Activated T-cell treated with anti-CD3 and anti-CD28 coated beads, Interleukin-2, amount 50 U/mL, for 48 hours (primary cell): ENCODE results near the gene HPSE2.
"Not testable (repeated sequence)": the region's sequence is repeated elsewhere in the genome, so short reads cannot be mapped to it uniquely, and the experiment has no call there.

ENCODE experiments used
- DNase-seq, 2 experiments: peaks; one replicate each; pipeline ENCODE4 v3.0.0-alpha.2; 2020

Gene HPSE2

GRCh38 chr10:98915911-98916310, 319.7 kb downstream of the HPSE2 start:
- no peak for DNase-seq

DNA sequence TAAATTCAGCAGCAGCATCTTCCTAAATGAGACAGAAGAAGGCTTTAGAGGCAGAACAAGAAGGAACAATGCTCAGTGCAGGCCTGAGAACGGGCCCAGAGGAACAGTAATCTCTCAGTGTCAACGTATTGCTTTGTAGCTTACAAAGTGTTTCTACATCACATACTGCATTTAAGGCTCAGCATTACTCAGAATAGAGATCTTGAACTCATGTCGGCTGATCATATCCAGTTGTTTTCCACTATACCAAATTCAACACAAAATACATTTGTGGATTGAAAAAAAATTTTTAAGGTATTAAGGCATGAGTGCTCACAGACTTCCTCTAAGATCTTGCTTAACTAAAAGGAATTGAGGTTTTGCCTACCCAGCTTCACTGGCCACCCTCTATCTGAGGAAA, 325.1 kb downstream of the HPSE2 start:
- DNase-seq = no peak

DNA sequence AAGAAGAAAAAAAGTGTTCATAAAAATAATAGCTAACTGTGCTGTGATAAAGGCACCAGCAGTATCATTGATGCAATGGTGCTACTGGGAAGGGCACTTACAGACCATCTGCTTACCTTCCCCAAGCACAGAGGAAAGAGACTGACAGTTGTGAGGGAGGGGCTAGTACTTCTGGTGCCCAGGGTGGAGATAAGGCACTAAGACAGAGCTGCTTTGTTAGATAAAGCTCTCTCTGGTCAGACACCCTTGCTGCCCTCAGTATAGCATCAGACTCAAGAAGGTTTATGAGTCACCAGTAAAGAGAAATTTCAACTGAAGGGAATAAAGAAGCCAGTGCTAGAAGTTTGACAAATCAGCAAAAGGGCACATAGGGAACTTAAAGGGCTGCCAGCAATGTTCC, 325.6 kb downstream of the HPSE2 start:
- DNase-seq = no peak

GRCh38 chr10:98908868-98909267, 326.8 kb downstream of the HPSE2 start:
- no peak for DNase-seq

- DNase-seq = not testable (repeated sequence)
Observed at GRCh38 chr10:98908247-98908646, 327.4 kb downstream of the HPSE2 start.

DNA sequence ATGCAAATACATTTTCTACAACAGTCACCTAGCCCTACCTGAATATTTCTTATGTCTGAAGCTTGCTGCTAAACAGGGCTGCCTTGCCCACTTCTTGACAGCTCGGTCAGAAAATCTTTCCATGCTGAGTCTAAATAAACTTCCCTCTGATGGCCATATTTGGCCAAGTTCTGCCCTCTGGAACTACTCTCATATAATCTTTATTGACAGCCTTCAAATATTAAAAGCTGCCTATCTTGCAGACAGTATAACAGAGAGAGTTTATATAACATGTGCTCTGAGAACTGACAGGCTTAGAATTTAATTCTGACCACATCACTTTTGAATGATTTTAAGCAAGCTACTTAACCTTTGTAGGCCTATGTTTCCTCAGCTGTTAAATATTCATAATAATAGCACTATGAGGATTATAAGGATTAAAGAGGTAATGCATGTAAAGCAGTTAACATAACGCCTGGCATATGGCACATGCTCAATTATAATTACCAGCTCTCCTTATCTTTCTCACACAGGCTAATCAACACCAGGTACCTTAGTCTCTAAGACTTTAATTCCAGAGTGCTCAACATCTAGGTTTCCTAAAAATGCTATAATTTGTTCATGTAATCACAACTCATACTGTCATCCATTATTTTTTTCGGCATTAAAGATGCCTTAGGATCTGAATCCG, 334.1 kb downstream of the HPSE2 start:
- no peak for DNase-seq

DNA sequence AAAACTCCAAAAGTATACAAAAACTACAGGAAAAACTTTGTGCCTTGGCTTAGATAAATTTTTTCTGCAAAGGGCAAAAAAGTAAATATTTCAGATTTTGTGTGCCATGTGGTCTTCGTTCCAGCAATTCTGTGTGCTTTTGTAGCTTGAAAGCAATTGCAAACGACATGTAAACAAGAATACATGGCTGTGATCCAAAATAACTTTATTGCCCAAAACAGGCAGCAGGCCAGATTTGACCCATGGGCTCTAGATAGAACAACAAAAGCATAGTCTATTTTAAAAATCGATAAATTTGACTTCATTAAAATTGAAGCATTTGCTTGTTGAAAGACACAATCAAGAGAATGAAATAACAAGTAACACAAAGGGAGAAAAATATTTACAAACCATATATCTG, 336.6 kb downstream of the HPSE2 start:
- DNase-seq = no peak

GRCh38 chr10:98892523-98892922, 343.1 kb downstream of the HPSE2 start:
- no peak for DNase-seq

DNA sequence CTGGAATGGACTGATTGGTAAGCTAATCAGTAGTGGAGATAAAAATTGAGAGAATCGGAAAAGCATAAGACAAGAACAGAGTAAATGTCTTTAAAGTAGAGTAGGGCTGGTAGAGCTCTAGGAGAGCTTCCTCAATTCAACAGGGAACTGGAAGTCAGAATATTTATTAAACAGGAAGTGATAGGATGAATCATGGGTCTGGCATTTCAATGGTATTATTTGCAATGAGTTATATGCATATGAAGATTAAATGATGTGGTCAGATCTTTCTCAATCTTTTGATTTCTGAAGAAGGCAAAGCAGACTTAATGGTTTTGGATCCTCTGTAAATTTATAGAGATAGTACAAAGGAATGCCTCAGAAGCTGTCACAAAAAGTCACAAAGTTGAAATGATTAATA, 349.0 kb downstream of the HPSE2 start:
- DNase-seq = no peak

- no peak for DNase-seq
Observed at GRCh38 chr10:98885378-98885777, 350.3 kb downstream of the HPSE2 start.

DNA sequence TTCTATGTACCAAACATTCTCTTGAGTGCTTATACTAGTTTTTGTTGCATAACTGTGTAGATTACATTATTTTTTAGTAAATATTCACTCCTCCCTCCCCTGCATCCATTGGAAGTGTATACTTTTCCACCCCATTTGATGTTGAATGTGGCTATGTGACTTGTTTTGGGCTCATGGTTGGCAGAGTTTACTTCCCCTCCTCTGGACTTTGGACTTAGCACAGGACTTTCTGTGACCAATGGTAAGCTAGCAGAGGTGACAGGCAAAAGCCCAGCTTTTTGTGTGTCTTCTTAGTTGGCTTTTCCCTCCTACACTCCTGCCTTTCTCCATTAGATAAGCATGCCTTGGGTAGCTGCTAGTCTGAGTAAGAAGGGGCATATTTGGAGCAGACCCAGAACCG, 353.9 kb downstream of the HPSE2 start:
- DNase-seq = no peak

DNA sequence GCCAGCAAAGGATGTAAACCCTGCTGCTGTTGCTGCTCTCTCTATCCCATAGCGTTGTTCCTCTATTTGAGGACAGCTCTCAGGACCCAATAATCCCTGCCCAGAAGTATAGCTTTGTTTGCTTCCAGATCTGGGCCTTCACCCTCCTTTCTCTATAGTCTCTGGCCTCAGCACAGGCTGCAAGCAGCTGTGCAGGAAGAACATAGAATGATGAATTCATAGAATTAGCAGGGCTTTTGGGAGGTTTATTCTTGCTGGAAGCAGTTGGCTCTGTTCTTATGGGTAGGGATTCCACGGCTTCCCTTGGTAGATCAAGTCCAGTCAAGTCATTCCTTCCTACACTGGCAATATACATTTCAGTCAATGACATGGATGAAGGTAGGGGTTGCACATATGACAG, 354.7 kb downstream of the HPSE2 start:
- DNase-seq = no peak

GRCh38 chr10:98878921-98879320, 356.7 kb downstream of the HPSE2 start:
- DNase-seq = no peak

DNA sequence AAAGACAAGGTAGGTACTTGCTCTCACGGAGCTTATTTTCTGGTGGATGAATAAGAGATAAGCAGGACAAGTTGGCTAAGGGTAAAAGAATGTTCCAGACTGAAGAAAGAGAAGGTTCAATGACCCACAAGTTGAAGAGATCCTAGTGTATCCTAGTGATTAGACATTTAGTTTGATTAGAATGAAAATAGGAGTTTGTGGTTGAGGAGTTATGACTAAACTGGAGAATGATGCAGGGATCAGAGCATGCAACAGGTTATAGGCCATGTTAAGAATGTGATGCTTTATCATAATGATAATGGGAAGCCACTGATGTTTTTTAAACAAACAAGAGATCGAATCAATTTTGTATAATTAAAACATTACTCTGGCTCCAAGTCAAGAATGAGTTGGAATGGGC, 357.2 kb downstream of the HPSE2 start:
- DNase-seq = no peak

DNA sequence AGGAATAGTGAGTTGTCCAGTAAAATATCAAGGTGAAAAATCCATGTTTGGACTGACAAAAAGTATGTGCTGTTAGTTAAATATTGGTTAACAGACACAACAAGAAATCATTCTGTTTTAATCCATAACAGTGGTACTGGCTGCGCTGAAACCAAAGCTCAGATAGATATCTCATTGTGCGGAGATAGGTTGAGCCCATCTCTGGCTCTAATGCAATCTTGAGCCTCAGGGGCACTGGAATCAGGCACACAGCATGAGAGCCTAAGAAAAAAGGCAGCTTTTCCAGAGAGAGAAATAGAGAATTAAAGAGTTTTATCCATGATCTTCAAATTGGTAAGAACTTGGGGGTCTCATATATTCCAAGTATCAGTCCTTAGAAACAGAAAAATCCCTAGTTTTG, 373.7 kb downstream of the HPSE2 start:
- DNase-seq = no peak

DNA sequence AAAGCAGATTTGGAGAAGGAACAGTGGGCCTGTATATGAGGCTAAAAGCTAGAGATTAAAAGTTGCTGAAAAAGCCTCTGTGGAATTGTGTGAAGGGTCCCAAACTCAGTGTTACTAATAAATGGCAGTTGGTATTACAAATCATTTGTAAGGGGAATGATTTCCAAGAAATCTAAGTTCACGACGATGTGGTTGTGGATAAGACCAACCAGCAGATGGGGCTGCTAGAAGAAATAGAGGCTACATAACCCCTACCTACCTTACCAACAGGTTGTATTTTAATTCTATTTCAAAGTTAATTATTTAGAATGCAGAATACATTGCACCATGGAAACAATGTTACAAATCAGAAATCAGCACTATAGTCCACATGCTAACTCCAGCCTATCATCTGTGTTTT, 377.1 kb downstream of the HPSE2 start:
- DNase-seq = no peak

DNA sequence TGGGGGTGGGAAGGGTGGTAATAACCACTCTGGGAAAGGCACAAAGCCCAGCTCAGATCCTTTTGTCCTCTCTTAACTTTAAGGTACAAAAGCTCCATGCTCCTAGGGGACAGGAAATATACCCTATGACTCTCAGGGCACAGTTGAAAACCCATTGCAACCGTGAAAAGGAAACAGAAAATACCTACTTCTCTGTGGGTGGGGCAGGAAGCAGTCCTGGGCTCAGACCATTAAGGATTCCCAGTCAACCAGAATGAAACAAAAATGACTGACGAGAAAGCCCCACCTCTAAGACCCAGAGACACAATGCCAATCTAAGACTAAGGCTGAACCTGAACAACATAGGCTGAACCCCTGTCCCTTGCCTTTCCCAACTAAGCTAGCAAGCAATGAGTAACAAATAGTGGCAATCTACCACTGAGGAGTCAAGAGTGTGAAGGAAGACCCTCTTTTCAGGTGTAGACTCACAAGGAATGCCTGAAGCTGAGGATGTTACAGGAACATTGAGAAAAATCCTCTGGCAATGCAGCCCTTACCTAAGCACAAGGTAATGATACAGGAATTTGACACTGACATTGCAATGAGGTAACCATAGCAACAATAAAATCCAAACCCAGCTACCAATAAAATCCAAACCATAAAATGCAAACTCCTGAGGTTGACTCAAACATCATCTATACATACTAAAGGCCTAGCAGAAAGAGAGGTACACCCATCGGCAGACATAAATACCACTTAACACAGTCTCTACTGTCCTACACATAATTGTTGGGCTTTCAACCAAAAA, 380.1 kb downstream of the HPSE2 start:
- no peak for DNase-seq

GRCh38 chr10:98852686-98853085, 383.0 kb downstream of the HPSE2 start:
- no peak for DNase-seq

- no peak for DNase-seq
Observed at GRCh38 chr10:98848361-98848760, 387.3 kb downstream of the HPSE2 start.

DNA sequence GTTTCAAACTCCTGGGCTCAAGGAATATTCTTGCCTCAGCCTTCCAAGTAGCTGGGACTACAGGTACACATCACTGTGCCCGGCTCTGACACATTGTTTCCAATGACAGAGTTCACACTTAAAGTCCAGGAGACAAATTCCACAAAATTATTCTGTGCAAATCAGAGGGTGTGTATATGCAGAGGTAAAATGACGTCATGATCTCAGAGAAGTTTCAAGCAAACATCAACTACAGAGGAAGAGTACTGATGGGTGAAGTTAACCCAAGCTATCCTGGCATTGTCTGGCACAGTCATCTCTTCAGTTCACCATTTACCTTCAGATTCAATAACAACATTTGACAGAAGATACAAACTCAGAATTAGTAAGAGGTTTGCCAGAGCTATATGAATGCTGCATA, 388.9 kb downstream of the HPSE2 start:
- DNase-seq = no peak

- DNase-seq = no peak
Observed at GRCh38 chr10:98833542-98833941, 402.1 kb downstream of the HPSE2 start.

GRCh38 chr10:98832738-98833137, 402.9 kb downstream of the HPSE2 start:
- no peak for DNase-seq

GRCh38 chr10:98832196-98832595, 403.5 kb downstream of the HPSE2 start:
- DNase-seq = no peak

DNA sequence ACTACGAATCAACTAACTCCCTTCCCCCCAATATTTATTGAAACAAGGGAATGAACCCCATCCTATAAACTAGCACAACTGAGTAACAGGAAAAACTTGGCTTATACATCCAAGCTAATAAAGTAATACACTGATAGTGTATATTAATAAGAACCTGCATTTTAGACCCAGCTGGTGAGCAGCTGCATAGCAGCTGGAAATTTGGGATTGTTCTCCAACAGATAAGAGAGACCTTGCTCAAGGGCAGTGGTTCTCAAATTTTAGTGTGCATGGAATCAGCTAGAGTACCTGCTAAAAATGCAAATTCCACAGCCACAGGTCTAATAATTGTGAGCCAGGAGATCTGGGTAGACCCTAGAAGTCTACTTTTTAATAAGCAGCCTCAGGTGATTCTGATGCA, 404.3 kb downstream of the HPSE2 start:
- DNase-seq = no peak

DNA sequence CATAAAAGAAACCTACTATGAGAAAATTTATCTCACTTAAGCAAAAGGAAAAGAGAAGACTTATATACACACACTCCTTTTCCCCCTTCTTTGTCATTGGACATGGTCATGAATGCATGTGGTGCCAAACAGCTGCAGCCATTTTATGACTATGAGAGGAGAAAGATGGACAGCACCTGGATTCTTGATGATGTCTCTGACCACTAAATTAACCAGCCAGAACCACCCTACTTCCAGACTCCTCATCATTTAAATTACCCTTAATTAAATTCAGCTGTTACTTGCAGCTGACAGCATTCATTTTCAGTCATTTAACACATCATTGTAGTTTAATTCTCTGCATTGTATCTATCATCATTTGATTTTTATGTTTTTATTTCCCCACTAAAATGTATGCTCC, 409.9 kb downstream of the HPSE2 start:
- DNase-seq = no peak
